Activated CD4-positive, alpha-beta memory T cell treated with anti-CD3 and anti-CD28 coated beads for 36 hours (primary cell): Measurements from ENCODE around the gene TMEM222. TPM values are rescaled to one million over a fixed set of nuclear protein-coding genes. Genes with fewer than 3 reads are reported as not detected.
"Not testable (repeated sequence)": the region's sequence is repeated elsewhere in the genome, so short reads cannot be mapped to it uniquely, and the experiment has no call there.

Experiments used
- CTCF ChIA-PET: fragments of 350-600 bp; sonication (Branson Sonifier 250); formaldehyde crosslinking; loops from one replicate; lab custom pipeline; 2021; ENCODE audit warnings: antibody characterized with exemption, inconsistent platforms; lab: Charles Lee
- POLR2A ChIA-PET: fragments of 350-600 bp; sonication (Branson Sonifier 250); formaldehyde crosslinking; loops from one replicate; lab custom pipeline; 2021; ENCODE audit warnings: antibody characterized with exemption; lab: Charles Lee
- DNase-seq: peaks from one replicate; pipeline ENCODE4 v3.0.0-alpha.2; 2020
- H3K27ac Mint-ChIP-seq: one replicate; pipeline ENCODE4 v1.8.0; 2021; ENCODE audit warnings: mixed read lengths
- H3K27me3 Mint-ChIP-seq: one replicate; pipeline ENCODE4 v1.8.0; 2021; ENCODE audit warnings: mixed read lengths
- H3K36me3 Mint-ChIP-seq: one replicate; pipeline ENCODE4 v1.8.0; 2021; ENCODE audit warnings: mixed read lengths
- H3K4me1 Mint-ChIP-seq: one replicate; pipeline ENCODE4 v1.8.0; 2021; ENCODE audit warnings: low read depth, mixed read lengths
- H3K4me3 Mint-ChIP-seq: one replicate; pipeline ENCODE4 v1.8.0; 2021; ENCODE audit warnings: mild to moderate bottlenecking, mixed read lengths
- H3K9me3 Mint-ChIP-seq: one replicate; pipeline ENCODE4 v1.8.0; 2021; ENCODE audit warnings: mixed read lengths
- intact Hi-C: fragments of 100-400 bp; cut with micrococcal nuclease; formaldehyde crosslinking; loops from one replicate; pipeline ENCODE4 v1.15.1; 2023
- total RNA-seq, 2 experiments: library from RNA; stranded (reverse); gene quantifications; one replicate each; pipeline ENCODE4 v1.2.3, GENCODE V29; 2021

Gene TMEM222
- 10 to 100 TPM; 22.8 to 24.6 TPM for total RNA-seq

GRCh38 chr1:27321813-27322568 lies at the start of gene TMEM222:
Gene TMEM222, plus strand, starts transcription at chr1:27322163. Its CDS starts 35 bp downstream, at chr1:27322198.
- POLR2A ChIA-PET: interaction anchor here (0.5 to 1.5 kb wide), 2 partner anchors 20 to 1890 kb away, joined by 3 to 6 read pairs; partner anchors contain the start of gene SYTL1
- H3K4me1 Mint-ChIP-seq: peaks cover 41% of the 10 kb centered on the region
- peaks cover 15% of the 10 kb centered on the region for H3K36me3 Mint-ChIP-seq
- H3K27ac Mint-ChIP-seq: peak within 1 kb of the TSS; percentile 82
- H3K9me3 Mint-ChIP-seq: no peaks in the 10 kb centered on the region
- DNase-seq: peak; percentile 98
- no peaks in the 10 kb centered on the region for H3K27me3 Mint-ChIP-seq
- H3K4me3 Mint-ChIP-seq: peak within 1 kb of the TSS; percentile 96
- intact Hi-C loops: loop anchor here (1.0 to 10.0 kb wide), 4 partner anchors 20 to 351 kb away; partner anchors contain the start of genes AHDC1, IFI6, SLC9A1 and SYTL1
- CTCF ChIA-PET: interaction anchor here (1.2 to 3.2 kb wide), 5 partner anchors 11 to 35 kb away, joined by 3 to 20 read pairs (median 12); no protein-coding TSS in a partner anchor

- Mint-ChIP-seq H3K36me3 (peaks cover 20% of the 10 kb centered on the region), H3K27ac (no peak overlapping the region), H3K4me3 (no peak overlapping the region), H3K27me3 (no peaks in the 10 kb centered on the region), H3K9me3 (peaks cover 6% of the 10 kb centered on the region), H3K4me1 (peaks cover 6% of the 10 kb centered on the region)
- DNase-seq: no peak
- ChIA-PET POLR2A (no interaction called here), CTCF (interaction anchor here (0.7 to 1.1 kb wide), 2 partner anchors 27 to 229 kb away, joined by 3 read pairs; no protein-coding TSS in a partner anchor)
- intact Hi-C loops: no loop called here
Observed at GRCh38 chr1:27274204-27274603, 47.8 kb upstream of the TMEM222 start.

- no peak overlapping the region for H3K4me3 Mint-ChIP-seq
- POLR2A ChIA-PET: no interaction called here
- no peak for DNase-seq
- H3K36me3 Mint-ChIP-seq: peaks cover 18% of the 10 kb centered on the region
- H3K27ac Mint-ChIP-seq: no peak overlapping the region
- CTCF ChIA-PET: no interaction called here
- no peaks in the 10 kb centered on the region for H3K27me3 Mint-ChIP-seq
- peaks cover 6% of the 10 kb centered on the region for H3K9me3 Mint-ChIP-seq
- peaks cover 5% of the 10 kb centered on the region for H3K4me1 Mint-ChIP-seq
- intact Hi-C loops: no loop called here
Observed at GRCh38 chr1:27275696-27276095, 46.3 kb upstream of the TMEM222 start.

GRCh38 chr1:27284425-27285273 lies 37.3 kb upstream of the TMEM222 start:
- Mint-ChIP-seq H3K27me3 (no peaks in the 10 kb centered on the region), H3K4me3 (no peak overlapping the region), H3K4me1 (no peaks in the 10 kb centered on the region), H3K36me3 (peaks cover 6% of the 10 kb centered on the region), H3K27ac (no peak overlapping the region), H3K9me3 (no peaks in the 10 kb centered on the region)
- ChIA-PET POLR2A (no interaction called here), CTCF (interaction anchor here (0.6 to 5.5 kb wide), 33 partner anchors 9 to 241 kb away, joined by 3 to 69 read pairs (median 5); no protein-coding TSS in a partner anchor)
- peak; percentile 90 for DNase-seq
- intact Hi-C loops: loop anchor here (1.0 to 5.0 kb wide), 3 partner anchors 86 to 237 kb away; no protein-coding TSS in a partner anchor

- intact Hi-C loops: no loop called here
- H3K27me3 Mint-ChIP-seq: no peaks in the 10 kb centered on the region
- H3K27ac Mint-ChIP-seq: no peak overlapping the region
- no peak for DNase-seq
- CTCF ChIA-PET: interaction anchor here (0.7 to 4.5 kb wide), 11 partner anchors 15 to 241 kb away, joined by 3 to 69 read pairs (median 6); no protein-coding TSS in a partner anchor
- H3K9me3 Mint-ChIP-seq: no peaks in the 10 kb centered on the region
- H3K4me3 Mint-ChIP-seq: no peak overlapping the region
- H3K36me3 Mint-ChIP-seq: peaks cover 6% of the 10 kb centered on the region
- no peaks in the 10 kb centered on the region for H3K4me1 Mint-ChIP-seq
- POLR2A ChIA-PET: interaction anchor here (0.6 kb wide), 1 partner anchor 465 kb away, joined by 3 read pairs; no protein-coding TSS in a partner anchor
Observed at GRCh38 chr1:27285274-27285660, 36.7 kb upstream of the TMEM222 start.

GRCh38 chr1:27285821-27286220 lies 36.1 kb upstream of the TMEM222 start:
- ChIA-PET CTCF (interaction anchor here (0.7 to 4.5 kb wide), 10 partner anchors 15 to 242 kb away, joined by 3 to 69 read pairs (median 6); no protein-coding TSS in a partner anchor), POLR2A (interaction anchor here (0.6 kb wide), 1 partner anchor 465 kb away, joined by 3 read pairs; no protein-coding TSS in a partner anchor)
- DNase-seq, intact Hi-C loops, H3K27ac Mint-ChIP-seq, H3K27me3 Mint-ChIP-seq, H3K9me3 Mint-ChIP-seq, H3K36me3 Mint-ChIP-seq, H3K4me3 Mint-ChIP-seq, H3K4me1 Mint-ChIP-seq: not testable (repeated sequence)

GRCh38 chr1:27289125-27289524 lies 32.8 kb upstream of the TMEM222 start:
- POLR2A ChIA-PET, H3K27ac Mint-ChIP-seq, CTCF ChIA-PET, H3K4me1 Mint-ChIP-seq, H3K36me3 Mint-ChIP-seq, H3K9me3 Mint-ChIP-seq, DNase-seq, intact Hi-C loops, H3K4me3 Mint-ChIP-seq, H3K27me3 Mint-ChIP-seq: not testable (repeated sequence)

GRCh38 chr1:27290581-27290980 lies 31.4 kb upstream of the TMEM222 start:
- intact Hi-C loops: no loop called here
- H3K4me1 Mint-ChIP-seq: no peaks in the 10 kb centered on the region
- H3K4me3 Mint-ChIP-seq: no peak overlapping the region
- H3K9me3 Mint-ChIP-seq: no peaks in the 10 kb centered on the region
- no peaks in the 10 kb centered on the region for H3K27me3 Mint-ChIP-seq
- CTCF ChIA-PET: no interaction called here
- H3K27ac Mint-ChIP-seq: no peak overlapping the region
- peaks cover 8% of the 10 kb centered on the region for H3K36me3 Mint-ChIP-seq
- no peak for DNase-seq
- POLR2A ChIA-PET: no interaction called here

GRCh38 chr1:27292106-27292505 lies 29.9 kb upstream of the TMEM222 start:
- CTCF ChIA-PET: interaction anchor here (2.3 kb wide), 1 partner anchor 9 kb away, joined by 11 read pairs; no protein-coding TSS in a partner anchor
- Mint-ChIP-seq H3K27ac (no peak overlapping the region), H3K4me3 (no peak overlapping the region), H3K9me3 (no peaks in the 10 kb centered on the region), H3K27me3 (no peaks in the 10 kb centered on the region), H3K36me3 (peaks cover 8% of the 10 kb centered on the region), H3K4me1 (no peaks in the 10 kb centered on the region)
- POLR2A ChIA-PET: no interaction called here
- DNase-seq: no peak
- intact Hi-C loops: no loop called here

GRCh38 chr1:27293915-27294314 lies 28.0 kb upstream of the TMEM222 start:
- ChIA-PET POLR2A (no interaction called here), CTCF (interaction anchor here (0.7 to 12.2 kb wide), 10 partner anchors 10 to 369 kb away, joined by 3 to 257 read pairs (median 6); partner anchors contain the start of gene AHDC1)
- Mint-ChIP-seq H3K4me1 (no peaks in the 10 kb centered on the region), H3K36me3 (peaks cover 4% of the 10 kb centered on the region), H3K4me3 (no peak overlapping the region), H3K9me3 (no peaks in the 10 kb centered on the region), H3K27me3 (no peaks in the 10 kb centered on the region), H3K27ac (no peak overlapping the region)
- intact Hi-C loops: no loop called here
- no peak for DNase-seq

- H3K4me1 Mint-ChIP-seq: no peaks in the 10 kb centered on the region
- no peak overlapping the region for H3K4me3 Mint-ChIP-seq
- ChIA-PET CTCF (interaction anchor here (0.6 to 12.2 kb wide), 66 partner anchors 11 to 375 kb away, joined by 3 to 257 read pairs (median 4); partner anchors contain the start of genes AHDC1, CD164L2, GPR3 and IFI6), POLR2A (no interaction called here)
- peaks cover 6% of the 10 kb centered on the region for H3K36me3 Mint-ChIP-seq
- H3K9me3 Mint-ChIP-seq: no peaks in the 10 kb centered on the region
- no peaks in the 10 kb centered on the region for H3K27me3 Mint-ChIP-seq
- H3K27ac Mint-ChIP-seq: no peak overlapping the region
- peak; percentile 73 for DNase-seq
- intact Hi-C loops: no loop called here
Observed at GRCh38 chr1:27296773-27297291, 25.1 kb upstream of the TMEM222 start.
